ENCODE measurements around the gene RPTOR. TPM values are rescaled to one million over a fixed set of nuclear protein-coding genes. Genes with fewer than 3 reads are reported as not detected.
"Not testable (repeated sequence)": the region's sequence is repeated elsewhere in the genome, so short reads cannot be mapped to it uniquely, and the experiment has no call there.

Gene RPTOR
- total and polyA plus RNA-seq, 2 donors (not counting 3 experiments of a cell fraction or from before 2014, with no cell fraction given), result 10.7 to 41.8 TPM

GRCh38 chr17:80743181-80743771, 198.6 kb downstream of the RPTOR start:
- Histone ChIP-seq H3K9me1 (replicated peaks; ENCODE audit: control insufficient read depth, extremely low read depth, insufficient read depth, low read length) (no peaks in the 10 kb centered on the region), H3K9ac (replicated peaks; ENCODE audit: extremely low read depth, insufficient read depth, low read length) (no peak overlapping the region), H2AFZ (ENCODE audit: low read depth, low read length) (no peak overlapping the region), H3K27ac (ENCODE audit: insufficient read depth, low read depth, low read length) (no peak overlapping the region), H3K4me2 (ENCODE audit: insufficient read depth, low read length) (no peak overlapping the region), H3K4me1 (ENCODE audit: control insufficient read depth, extremely low read depth, insufficient read depth, low read length) (no peaks in the 10 kb centered on the region), H3K79me2 (ENCODE audit: control insufficient read depth, insufficient read depth, low read length) (no peaks in the 10 kb centered on the region), H3K4me3 (replicated peaks in 1 of 3; ENCODE audit: insufficient read depth in 1 of 3, low read depth in 1 of 3, low read length in 3 of 3) (no peak overlapping the region), H3K27me3 (ENCODE audit: control insufficient read depth in 2 of 2, insufficient read depth in 2 of 2, low read length in 2 of 2) (no peaks in the 10 kb centered on the region), H4K20me1 (replicated peaks; ENCODE audit: control insufficient read depth, extremely low read depth, insufficient read depth, low read length) (no peaks in the 10 kb centered on the region), H3K36me3 (ENCODE audit: control insufficient read depth in 2 of 2, extremely low read depth in 1 of 2, insufficient read depth in 2 of 2, low read length in 2 of 2) (peaks cover 0 to 3% of the 10 kb centered on the region in 2 experiments), H3K9me3 (replicated peaks; ENCODE audit: control insufficient read depth, insufficient read depth, low read length) (no peaks in the 10 kb centered on the region)
- ChIA-PET CTCF (no interaction called here), POLR2A (no interaction called here)
- BruUV-seq (replicated peaks), result no TSS peak
- no peak for FAIRE-seq
- DNase-seq (ENCODE audit: low read depth, low spot score), result no peak
- TF ChIP-seq JUN (IDR thresholded peaks at IDR 0.05; ENCODE audit: borderline replicate concordance, insufficient read depth, insufficient read length, low read depth) (no peak), FOS (IDR thresholded peaks at IDR 0.05; ENCODE audit: borderline replicate concordance, insufficient read depth, low read length) (no peak), POLR2A (IDR thresholded peaks at IDR 0.05; ENCODE audit: low read depth, low read length) (no peak), CTCF (IDR thresholded peaks at IDR 0.05; ENCODE audit: extremely low read depth in 1 of 2, insufficient read depth in 1 of 2, low read depth in 1 of 2, low read length in 2 of 2) (no peak)
- dilution Hi-C loops (cut with MboI; ENCODE audit: extremely low pct_ligation_motif_present, low sequenced_read_pairs), result no loop called here
- intact Hi-C loops (cut with micrococcal nuclease), result no loop called here

GRCh38 chr17:80743973-80744372, 199.3 kb downstream of the RPTOR start:
- H3K36me3 ChIP-seq (ENCODE audit: control insufficient read depth in 2 of 2, extremely low read depth in 1 of 2, insufficient read depth in 2 of 2, low read length in 2 of 2); FAIRE-seq; H4K20me1 ChIP-seq (replicated peaks; ENCODE audit: control insufficient read depth, extremely low read depth, insufficient read depth, low read length); H3K27me3 ChIP-seq (ENCODE audit: control insufficient read depth in 2 of 2, insufficient read depth in 2 of 2, low read length in 2 of 2); DNase-seq (ENCODE audit: low read depth, low spot score); H3K4me1 ChIP-seq (ENCODE audit: control insufficient read depth, extremely low read depth, insufficient read depth, low read length); BruUV-seq (replicated peaks); H3K27ac ChIP-seq (ENCODE audit: insufficient read depth, low read depth, low read length); H3K4me3 ChIP-seq (replicated peaks in 1 of 3; ENCODE audit: insufficient read depth in 1 of 3, low read depth in 1 of 3, low read length in 3 of 3); POLR2A ChIA-PET; H3K4me2 ChIP-seq (ENCODE audit: insufficient read depth, low read length); dilution Hi-C loops (cut with MboI; ENCODE audit: extremely low pct_ligation_motif_present, low sequenced_read_pairs); H3K79me2 ChIP-seq (ENCODE audit: control insufficient read depth, insufficient read depth, low read length); CTCF ChIA-PET; H3K9me1 ChIP-seq (replicated peaks; ENCODE audit: control insufficient read depth, extremely low read depth, insufficient read depth, low read length); intact Hi-C loops (cut with micrococcal nuclease); H3K9ac ChIP-seq (replicated peaks; ENCODE audit: extremely low read depth, insufficient read depth, low read length); H3K9me3 ChIP-seq (replicated peaks; ENCODE audit: control insufficient read depth, insufficient read depth, low read length); H2AFZ ChIP-seq (ENCODE audit: low read depth, low read length): not testable (repeated sequence)

- POLR2A ChIA-PET; H3K27ac ChIP-seq (ENCODE audit: insufficient read depth, low read depth, low read length); H3K9me3 ChIP-seq (replicated peaks; ENCODE audit: control insufficient read depth, insufficient read depth, low read length); BruUV-seq (replicated peaks); H3K4me3 ChIP-seq (replicated peaks in 1 of 3; ENCODE audit: insufficient read depth in 1 of 3, low read depth in 1 of 3, low read length in 3 of 3); H3K4me2 ChIP-seq (ENCODE audit: insufficient read depth, low read length); H4K20me1 ChIP-seq (replicated peaks; ENCODE audit: control insufficient read depth, extremely low read depth, insufficient read depth, low read length); DNase-seq (ENCODE audit: low read depth, low spot score); H3K27me3 ChIP-seq (ENCODE audit: control insufficient read depth in 2 of 2, insufficient read depth in 2 of 2, low read length in 2 of 2); FAIRE-seq; H3K4me1 ChIP-seq (ENCODE audit: control insufficient read depth, extremely low read depth, insufficient read depth, low read length); H2AFZ ChIP-seq (ENCODE audit: low read depth, low read length); H3K36me3 ChIP-seq (ENCODE audit: control insufficient read depth in 2 of 2, extremely low read depth in 1 of 2, insufficient read depth in 2 of 2, low read length in 2 of 2); H3K9ac ChIP-seq (replicated peaks; ENCODE audit: extremely low read depth, insufficient read depth, low read length); intact Hi-C loops (cut with micrococcal nuclease); H3K79me2 ChIP-seq (ENCODE audit: control insufficient read depth, insufficient read depth, low read length); H3K9me1 ChIP-seq (replicated peaks; ENCODE audit: control insufficient read depth, extremely low read depth, insufficient read depth, low read length); dilution Hi-C loops (cut with MboI; ENCODE audit: extremely low pct_ligation_motif_present, low sequenced_read_pairs): not testable (repeated sequence)
- CTCF ChIA-PET, result interaction anchor here (0.9 to 1.3 kb wide), 4 partner anchors 9 to 37 kb away, joined by 3 to 4 read pairs (median 3); no protein-coding TSS in a partner anchor
Observed at GRCh38 chr17:80744725-80745124, 200.1 kb downstream of the RPTOR start.

All from endothelial cell of umbilical vein (primary cell).